ENCODE results near the gene ZBTB17. TPM values are rescaled to one million over a fixed set of nuclear protein-coding genes. Genes with fewer than 3 reads are reported as not detected.
"Not testable (repeated sequence)": the region's sequence is repeated elsewhere in the genome, so short reads cannot be mapped to it uniquely, and the experiment has no call there.

The ZBTB17 gene
- total RNA-seq, 4 donors from 2014 or later = 52.1 to 138 (median 56.6) TPM

- H3K27ac ChIP-seq = no peak overlapping the region
Observed at GRCh38 chr1:16007671-16008341, 31.9 kb upstream of the ZBTB17 start.

DNA sequence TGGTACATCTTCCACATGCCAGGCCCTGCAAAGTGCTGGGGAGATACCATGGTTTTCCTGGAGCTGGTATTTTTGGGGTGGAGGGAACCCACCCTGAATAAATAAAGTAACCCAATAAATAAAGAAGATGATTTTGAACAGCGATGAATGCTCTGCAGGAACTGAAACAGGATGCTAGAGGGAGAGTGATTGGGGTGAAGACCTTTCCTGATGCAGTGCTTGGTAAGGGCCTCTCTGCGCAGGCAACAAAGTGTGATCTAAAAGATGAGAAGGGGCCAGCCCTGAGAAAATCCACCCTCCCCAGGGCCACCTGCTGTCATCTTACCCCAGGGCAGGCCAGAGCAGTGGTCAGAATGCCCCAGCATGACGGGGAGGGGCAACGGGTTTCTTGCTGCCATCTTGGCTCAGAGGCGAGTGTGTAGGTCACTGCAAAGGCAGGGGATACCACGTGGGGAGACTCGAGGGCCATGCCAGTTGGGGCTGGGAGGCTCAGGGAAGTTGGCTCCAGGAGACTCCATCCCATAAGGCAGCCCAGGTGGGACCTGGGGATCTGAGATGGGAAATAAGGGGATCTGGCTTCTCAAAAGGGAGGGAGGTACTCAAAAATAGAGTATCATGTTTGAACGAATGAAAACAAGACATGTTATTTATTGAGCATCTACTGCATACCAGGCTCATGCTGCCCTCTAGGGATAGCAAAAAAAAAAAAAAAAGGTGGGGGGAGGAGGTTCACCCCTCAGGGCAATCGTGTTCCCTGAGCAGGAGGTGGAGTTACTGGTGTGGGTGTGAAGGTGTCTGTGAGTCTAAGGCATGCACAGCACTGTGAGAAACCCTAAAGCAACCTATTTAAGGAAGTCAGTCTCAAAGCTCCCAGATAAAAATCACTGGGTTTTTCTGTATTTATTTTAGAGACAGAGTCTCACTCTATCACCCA lies 30.9 kb upstream of the ZBTB17 start:
- H3K9me3 ChIP-seq = no peaks in the 10 kb centered on the region
- no peaks in the 10 kb centered on the region for H3K4me1 ChIP-seq
- no peaks in the 10 kb centered on the region for H3K36me3 ChIP-seq
- no peak overlapping the region for H3K27ac ChIP-seq
- no peaks in the 10 kb centered on the region for H3K27me3 ChIP-seq
- H3K4me3 ChIP-seq = no peak overlapping the region
- peak in 1 of 3 donors; percentile 41 for DNase-seq
- TF ChIP-seq POLR2A (IDR thresholded peaks at IDR 0.05) (no peak), CTCF (IDR thresholded peaks at IDR 0.05) (no peak)

More at GRCh38 chr1:16007671-16008341, 31.9 kb upstream of the ZBTB17 start:
- Histone ChIP-seq H3K9me3 (no peaks in the 10 kb centered on the region), H3K27me3 (no peaks in the 10 kb centered on the region), H3K36me3 (no peaks in the 10 kb centered on the region), H3K4me3 (no peak overlapping the region), H3K4me1 (peaks cover 0 to 7% (median 5%) of the 10 kb centered on the region in 4 donors)
- TF ChIP-seq CTCF (IDR thresholded peaks at IDR 0.05) (no peak), POLR2A (IDR thresholded peaks at IDR 0.05) (no peak)
- no peak for DNase-seq

DNA sequence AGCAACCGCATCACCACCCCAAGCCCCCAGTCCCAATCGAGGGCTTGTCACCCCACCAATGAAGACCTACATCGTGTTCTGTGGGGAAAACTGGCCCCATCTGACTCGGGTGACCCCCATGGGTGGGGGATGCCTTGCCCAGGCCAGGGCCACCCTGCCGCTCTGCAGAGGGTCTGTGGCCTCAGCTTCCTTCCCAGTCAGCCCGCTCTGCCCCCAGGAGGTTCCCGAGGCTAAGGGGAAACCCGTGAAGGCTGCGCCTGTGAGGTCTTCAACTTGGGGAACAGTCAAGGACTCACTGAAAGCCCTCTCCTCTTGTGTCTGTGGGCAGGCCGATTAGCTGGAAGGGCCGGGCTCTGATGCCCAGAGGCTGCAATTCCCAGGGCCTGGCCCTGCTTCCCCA lies 30.1 kb upstream of the ZBTB17 start:
- H3K27me3 ChIP-seq = no peaks in the 10 kb centered on the region
- H3K27ac ChIP-seq = no peak overlapping the region
- H3K9me3 ChIP-seq = no peaks in the 10 kb centered on the region
- no peaks in the 10 kb centered on the region for H3K4me1 ChIP-seq
- peak in 1 of 3 donors; percentile 37 for DNase-seq
- TF ChIP-seq POLR2A (IDR thresholded peaks at IDR 0.05) (no peak), CTCF (IDR thresholded peaks at IDR 0.05) (no peak)
- no peaks in the 10 kb centered on the region for H3K36me3 ChIP-seq
- H3K4me3 ChIP-seq = no peak overlapping the region

DNA sequence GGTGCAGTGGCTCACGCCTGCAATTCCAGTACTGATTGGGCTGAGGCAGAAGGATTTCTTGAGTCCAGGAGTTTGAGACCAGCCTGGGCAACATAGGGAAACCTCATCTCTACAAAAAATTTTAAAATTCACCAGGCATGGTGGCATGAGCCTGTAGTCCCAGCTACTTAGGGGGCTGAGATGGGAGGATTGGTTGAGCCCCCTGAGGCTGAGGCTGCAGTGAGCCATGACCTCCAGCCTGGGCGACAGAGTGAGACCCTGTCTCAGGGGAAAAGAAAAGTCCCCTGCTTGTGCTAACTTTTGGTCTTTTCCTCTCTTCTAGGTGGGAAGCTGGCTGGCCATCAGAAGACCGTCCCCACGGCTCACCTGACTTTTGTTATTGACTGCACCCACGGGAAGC lies 29.7 kb upstream of the ZBTB17 start:
- H3K27me3 ChIP-seq = no peaks in the 10 kb centered on the region
- H3K4me3 ChIP-seq = no peak overlapping the region
- DNase-seq = no peak
- no peaks in the 10 kb centered on the region for H3K4me1 ChIP-seq
- no peaks in the 10 kb centered on the region for H3K9me3 ChIP-seq
- H3K36me3 ChIP-seq = no peaks in the 10 kb centered on the region
- no peak overlapping the region for H3K27ac ChIP-seq
- no peak for TF ChIP-seq CTCF (IDR thresholded peaks at IDR 0.05)
- TF ChIP-seq POLR2A (IDR thresholded peaks at IDR 0.05) = no peak

- H3K27me3 ChIP-seq, H3K4me1 ChIP-seq, DNase-seq, H3K4me3 ChIP-seq, H3K27ac ChIP-seq, H3K36me3 ChIP-seq, H3K9me3 ChIP-seq: not testable (repeated sequence)
Observed at GRCh38 chr1:16001274-16001673, 25.4 kb upstream of the ZBTB17 start.

DNA sequence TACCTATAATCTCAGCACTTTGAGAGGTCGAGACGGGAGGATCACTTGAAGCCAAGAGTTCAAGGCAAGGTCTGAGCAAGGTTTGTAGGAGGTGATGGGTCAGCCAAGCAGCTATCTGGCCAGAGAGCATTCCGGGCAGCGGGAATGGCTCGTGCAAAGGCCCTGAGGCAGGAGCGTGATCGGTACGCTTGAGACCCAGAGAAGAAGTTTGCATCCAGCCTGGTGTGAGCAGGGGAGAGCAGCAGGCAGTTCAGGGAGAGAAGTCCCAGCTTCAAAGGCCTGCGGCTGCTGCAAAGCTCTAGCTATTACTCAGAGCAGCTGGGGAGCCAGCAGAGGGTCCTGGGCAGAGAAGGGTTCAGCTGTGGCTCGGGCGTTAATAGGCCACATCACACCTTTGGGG lies 23.0 kb upstream of the ZBTB17 start:
- no peak for TF ChIP-seq CTCF (IDR thresholded peaks at IDR 0.05)
- TF ChIP-seq POLR2A (IDR thresholded peaks at IDR 0.05) = no peak
- peak in 1 of 3 donors; percentile 30 for DNase-seq
- H3K27me3 ChIP-seq = no peaks in the 10 kb centered on the region
- no peaks in the 10 kb centered on the region for H3K36me3 ChIP-seq
- H3K4me1 ChIP-seq = no peaks in the 10 kb centered on the region
- no peak overlapping the region for H3K4me3 ChIP-seq
- no peak overlapping the region for H3K27ac ChIP-seq
- H3K9me3 ChIP-seq = no peaks in the 10 kb centered on the region

Data from Peyer's patch (tissue), 4 donors.